Endothelial cell of umbilical vein (primary cell): Measurements from ENCODE around the gene SNX25. TPM values are rescaled to one million over a fixed set of nuclear protein-coding genes. Genes with fewer than 3 reads are reported as not detected.
A peak's percentile ranks its signal among the peaks of the same experiment; 100 is the strongest.
"Not testable (repeated sequence)": the region's sequence is repeated elsewhere in the genome, so short reads cannot be mapped to it uniquely, and the experiment has no call there.

Experiments used
- BruUV-seq: library from RNA; stranded (reverse); fragments of 400-500 nt; replicated peaks from 2 replicates; lab custom pipeline; 2021; lab: Mats Ljungman, UMichigan
- CTCF ChIA-PET: fragments of 300-600, 350-600 bp; sonication (Branson Sonifier 250); formaldehyde crosslinking; loops from one replicate; lab custom pipeline; 2021; ENCODE audit warnings: antibody characterized with exemption, inconsistent platforms; lab: Charles Lee
- POLR2A ChIA-PET: fragments of 300-600, 350-600 bp; sonication (Branson Sonifier 250); formaldehyde crosslinking; loops from one replicate; lab custom pipeline; 2021; ENCODE audit warnings: antibody characterized with exemption, inconsistent platforms; lab: Charles Lee
- DNase-seq: peaks from one replicate; pipeline ENCODE4 v3.0.0-alpha.2; 2011; ENCODE audit warnings: low read depth, low spot score
- FAIRE-seq: peaks from 2 replicates; lab custom pipeline; 2011; peaks lifted over from hg19 to GRCh38; lab: Jason Lieb, UNC
- H2AFZ ChIP-seq: 2 replicates; pipeline ENCODE4 v1.6.0; 2012; ENCODE audit warnings: low read depth, low read length, control low read depth, inconsistent platforms
- H3K27ac ChIP-seq: 2 replicates; pipeline ENCODE4 v1.5.1; 2011; ENCODE audit warnings: low read depth, mild to moderate bottlenecking, control low read depth, low read length, moderate library complexity; ENCODE audit not compliant: insufficient read depth
- H3K27me3 ChIP-seq, 2 experiments: 2 replicates each; pipeline versions ENCODE4 v1.6.0 to v1.6.1; 2011; ENCODE audit warnings: low read length in 2 of 2, mixed read lengths in 1 of 2; ENCODE audit not compliant: control insufficient read depth in 2 of 2, insufficient read depth in 2 of 2
- H3K36me3 ChIP-seq, 2 experiments: 2 replicates in 1 of 2; 3 replicates in 1 of 2; pipeline ENCODE4 v1.5.1; 2011; ENCODE audit warnings: low read length in 2 of 2, mild to moderate bottlenecking in 1 of 2, moderate library complexity in 1 of 2; ENCODE audit not compliant: control insufficient read depth in 2 of 2, insufficient read depth in 2 of 2; ENCODE audit errors: extremely low read depth in 1 of 2
- H3K4me1 ChIP-seq: 3 replicates; pipeline ENCODE4 v1.5.1; 2011; ENCODE audit warnings: mild to moderate bottlenecking, low read length; ENCODE audit not compliant: control insufficient read depth, insufficient read depth; ENCODE audit errors: extremely low read depth
- H3K4me2 ChIP-seq: 2 replicates; pipeline ENCODE4 v1.6.1; 2011; ENCODE audit warnings: low read length, control low read depth, mixed read lengths; ENCODE audit not compliant: insufficient read depth
- H3K4me3 ChIP-seq, 3 experiments: fragments of 200-600 bp in 1 of 3; sonication (generic), shearing (Covaris generic) in 1 of 3; replicated peaks in 1 of 3; 2 replicates each; pipeline ENCODE4 v1.5.1; 2011 to 2016; ENCODE audit warnings: control low read depth in 3 of 3, low read length in 3 of 3, mild to moderate bottlenecking in 2 of 3, inconsistent platforms in 1 of 3, low read depth in 1 of 3, moderate library complexity in 1 of 3; ENCODE audit not compliant: insufficient read depth in 1 of 3
- H3K79me2 ChIP-seq: 2 replicates; pipeline ENCODE4 v1.6.0; 2012; ENCODE audit warnings: low read length, inconsistent platforms; ENCODE audit not compliant: control insufficient read depth, insufficient read depth
- H3K9ac ChIP-seq: replicated peaks from 2 replicates; pipeline ENCODE3; 2011; ENCODE audit warnings: low read length, control low read depth; ENCODE audit not compliant: insufficient read depth; ENCODE audit errors: extremely low read depth
- H3K9me1 ChIP-seq: replicated peaks from 3 replicates; pipeline ENCODE4 v1.6.0; 2011; ENCODE audit warnings: mild to moderate bottlenecking, low read length; ENCODE audit not compliant: control insufficient read depth, insufficient read depth; ENCODE audit errors: extremely low read depth
- H3K9me3 ChIP-seq: replicated peaks from 2 replicates; pipeline ENCODE4 v1.5.1; 2012; ENCODE audit warnings: low read length, inconsistent platforms; ENCODE audit not compliant: control insufficient read depth, insufficient read depth
- H4K20me1 ChIP-seq: replicated peaks from 2 replicates; pipeline ENCODE3; 2011; ENCODE audit warnings: mild to moderate bottlenecking, low read length; ENCODE audit not compliant: control insufficient read depth, insufficient read depth; ENCODE audit errors: extremely low read depth
- EZH2 ChIP-seq: IDR thresholded peaks from 2 replicates; pipeline ENCODE4 v1.6.1; 2012; ENCODE audit warnings: borderline replicate concordance, low read depth, mild to moderate bottlenecking, moderate library complexity, low read length, inconsistent platforms; ENCODE audit not compliant: severe bottlenecking
- FOS ChIP-seq: IDR thresholded peaks from 2 replicates; pipeline ENCODE4 v1.6.1; 2011; ENCODE audit warnings: mild to moderate bottlenecking, low read length, moderate library complexity, borderline replicate concordance; ENCODE audit not compliant: insufficient read depth
- GATA2 ChIP-seq: IDR thresholded peaks from 2 replicates; pipeline ENCODE4 v1.7.0; 2011; ENCODE audit warnings: low read depth, mild to moderate bottlenecking, moderate library complexity, mixed read lengths, low read length; ENCODE audit not compliant: insufficient read length, insufficient read depth
- JUN ChIP-seq: IDR thresholded peaks from 2 replicates; pipeline ENCODE4 v1.6.1; 2011; ENCODE audit warnings: borderline replicate concordance, low read depth; ENCODE audit not compliant: insufficient read length, insufficient read depth
- MAX ChIP-seq: IDR thresholded peaks from 2 replicates; pipeline ENCODE4 v1.6.1; 2011; ENCODE audit not compliant: insufficient read depth, insufficient read length
- MYC ChIP-seq: IDR thresholded peaks from one replicate; pipeline ENCODE4 v1.6.1; 2011; ENCODE audit warnings: mild to moderate bottlenecking, low read depth, low read length
- POLR2A ChIP-seq: IDR thresholded peaks from 2 replicates; pipeline ENCODE4 v1.6.1; 2012; ENCODE audit warnings: low read depth, mild to moderate bottlenecking, control low read depth, low read length
- POLR2AphosphoS5 ChIP-seq: IDR thresholded peaks from 2 replicates; pipeline ENCODE4 v1.6.1; 2012; ENCODE audit warnings: low read depth, mild to moderate bottlenecking, control low read depth, low read length, moderate library complexity; ENCODE audit not compliant: insufficient read depth
- dilution Hi-C: fragments of 300-500 bp; cut with MboI; formaldehyde crosslinking; loops from one replicate; pipeline ENCODE4 v1.15.0; 2019; ENCODE audit warnings: low sequenced_read_pairs; ENCODE audit not compliant: extremely low pct_ligation_motif_present
- intact Hi-C: fragments of 100-400 bp; cut with micrococcal nuclease; formaldehyde crosslinking; loops from one replicate; pipeline ENCODE4 v1.10.0; 2022
- polyA plus RNA-seq, 4 experiments: library from polyadenylated mRNA; depleted of rRNA in 3 of 4; stranded (reverse) in 3 of 4; unstranded in 1 of 4; fragments of >200 nt; gene quantifications; 2 replicates each; pipeline versions ENCODE4 v1.2.1 to v1.2.3, GENCODE V29; 2011 to 2012; ENCODE audit warnings: missing spikeins in 1 of 4
- total RNA-seq: library from RNA; stranded (reverse); gene quantifications from 2 replicates; pipeline ENCODE4 v1.2.3, GENCODE V29; 2021
- TF ChIP-seq, protein P1 (sequence below), 2 donors: IDR thresholded peaks; 1 replicate in 1 of 2; 2 replicates in 1 of 2; pipeline ENCODE4 v1.5.1; 2011; ENCODE audit warnings: low read length in 2 of 2, mild to moderate bottlenecking in 2 of 2, moderate library complexity in 2 of 2, control low read depth in 1 of 2, inconsistent platforms in 1 of 2, low read depth in 1 of 2; ENCODE audit not compliant: insufficient read depth in 1 of 2; ENCODE audit errors: extremely low read depth in 1 of 2

SNX25 gene
- total and polyA plus RNA-seq, 2 donors (not counting 3 experiments of a cell fraction or from before 2014, with no cell fraction given) = 6.6 to 16.1 TPM

GRCh38 chr4:185312699-185313098, 103.3 kb downstream of the SNX25 start:
- Histone ChIP-seq H3K36me3 (peaks cover 0 to 5% of the 10 kb centered on the region in 2 experiments), H3K27me3 (no peaks in the 10 kb centered on the region), H2AFZ (no peak overlapping the region), H4K20me1 (no peaks in the 10 kb centered on the region), H3K79me2 (no peaks in the 10 kb centered on the region), H3K9me1 (no peaks in the 10 kb centered on the region), H3K9ac (no peak overlapping the region), H3K9me3 (no peaks in the 10 kb centered on the region), H3K4me2 (no peak overlapping the region), H3K27ac (no peak overlapping the region), H3K4me1 (peaks cover 6% of the 10 kb centered on the region), H3K4me3 (no peak overlapping the region)
- DNase-seq (peak; percentile 4), FAIRE-seq (no peak)
- intact Hi-C loops = no loop called here
- dilution Hi-C loops = no loop called here
- CTCF ChIA-PET = no interaction called here
- TF ChIP-seq EZH2 = no peak
- TF ChIP-seq FOS = no peak
- TF ChIP-seq GATA2 = no peak
- TF ChIP-seq POLR2AphosphoS5 = no peak
- TF ChIP-seq, protein P1, sequence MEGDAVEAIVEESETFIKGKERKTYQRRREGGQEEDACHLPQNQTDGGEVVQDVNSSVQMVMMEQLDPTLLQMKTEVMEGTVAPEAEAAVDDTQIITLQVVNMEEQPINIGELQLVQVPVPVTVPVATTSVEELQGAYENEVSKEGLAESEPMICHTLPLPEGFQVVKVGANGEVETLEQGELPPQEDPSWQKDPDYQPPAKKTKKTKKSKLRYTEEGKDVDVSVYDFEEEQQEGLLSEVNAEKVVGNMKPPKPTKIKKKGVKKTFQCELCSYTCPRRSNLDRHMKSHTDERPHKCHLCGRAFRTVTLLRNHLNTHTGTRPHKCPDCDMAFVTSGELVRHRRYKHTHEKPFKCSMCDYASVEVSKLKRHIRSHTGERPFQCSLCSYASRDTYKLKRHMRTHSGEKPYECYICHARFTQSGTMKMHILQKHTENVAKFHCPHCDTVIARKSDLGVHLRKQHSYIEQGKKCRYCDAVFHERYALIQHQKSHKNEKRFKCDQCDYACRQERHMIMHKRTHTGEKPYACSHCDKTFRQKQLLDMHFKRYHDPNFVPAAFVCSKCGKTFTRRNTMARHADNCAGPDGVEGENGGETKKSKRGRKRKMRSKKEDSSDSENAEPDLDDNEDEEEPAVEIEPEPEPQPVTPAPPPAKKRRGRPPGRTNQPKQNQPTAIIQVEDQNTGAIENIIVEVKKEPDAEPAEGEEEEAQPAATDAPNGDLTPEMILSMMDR (IDR thresholded peaks at IDR 0.05; ENCODE audit: extremely low read depth in 1 of 2, insufficient read depth in 1 of 2, low read depth in 1 of 2, low read length in 2 of 2) = no peak
- TF ChIP-seq MAX = no peak
- no peak for TF ChIP-seq POLR2A
- no peak for TF ChIP-seq MYC
- TF ChIP-seq JUN = no peak
- POLR2A ChIA-PET = no interaction called here
- BruUV-seq = no TSS peak

GRCh38 chr4:185317462-185317861, 108.1 kb downstream of the SNX25 start:
- DNase-seq, H3K9me3 ChIP-seq, H4K20me1 ChIP-seq, H3K9me1 ChIP-seq, POLR2A ChIA-PET, H3K4me3 ChIP-seq, H3K27ac ChIP-seq, H3K36me3 ChIP-seq, H2AFZ ChIP-seq, H3K79me2 ChIP-seq, CTCF ChIA-PET, H3K27me3 ChIP-seq, H3K4me2 ChIP-seq, H3K9ac ChIP-seq, dilution Hi-C loops, intact Hi-C loops, FAIRE-seq, BruUV-seq: not testable (repeated sequence)
- H3K4me1 ChIP-seq = peaks cover 14% of the 10 kb centered on the region
